HG03520 (cell line): Measurements from ENCODE around the gene STAT2.
"Not testable (repeated sequence)": the region's sequence is repeated elsewhere in the genome, so short reads cannot be mapped to it uniquely, and the experiment has no call there.

Experiments
- ATAC-seq: cut with Tn5 transposase; IDR thresholded peaks from one replicate; pipeline ENCODE4 v1.9.1; 2021; ENCODE audit warnings: mild to moderate bottlenecking, moderate library complexity; ENCODE audit not compliant: unreplicated experiment

STAT2 gene

GRCh38 chr12:56359851-56360767 is at the start of gene STAT2:
Gene STAT2 (minus strand): TSS chr12:56360107. CDS start chr12:56356571, 3,536 bp downstream.
- ATAC-seq: peak; percentile 93

- no peak for ATAC-seq
Observed at GRCh38 chr12:56408799-56409417, 49.0 kb upstream of the STAT2 start.

- not testable (repeated sequence) for ATAC-seq
Observed at GRCh38 chr12:56404227-56404626, 44.3 kb upstream of the STAT2 start.

GRCh38 chr12:56401612-56402011 is 41.7 kb upstream of the STAT2 start:
- not testable (repeated sequence) for ATAC-seq

GRCh38 chr12:56401125-56401524 is 41.2 kb upstream of the STAT2 start:
- not testable (repeated sequence) for ATAC-seq

- not testable (repeated sequence) for ATAC-seq
Observed at GRCh38 chr12:56399466-56399865, 39.6 kb upstream of the STAT2 start.

- ATAC-seq: no peak
Observed at GRCh38 chr12:56398324-56398723, 38.4 kb upstream of the STAT2 start.

GRCh38 chr12:56392331-56392730 is 32.4 kb upstream of the STAT2 start:
- no peak for ATAC-seq

GRCh38 chr12:56391721-56392120 is 31.8 kb upstream of the STAT2 start:
- ATAC-seq: no peak

GRCh38 chr12:56389412-56389811 is 29.5 kb upstream of the STAT2 start:
- no peak for ATAC-seq

GRCh38 chr12:56387152-56387736 is 27.3 kb upstream of the STAT2 start:
- no peak for ATAC-seq

GRCh38 chr12:56385873-56386272 is 26.0 kb upstream of the STAT2 start:
- ATAC-seq: no peak

- no peak for ATAC-seq
Observed at GRCh38 chr12:56382611-56383010, 22.7 kb upstream of the STAT2 start.

- ATAC-seq: no peak
Observed at GRCh38 chr12:56377989-56378316, 18.0 kb upstream of the STAT2 start.

- no peak for ATAC-seq
Observed at GRCh38 chr12:56377310-56377988, 17.5 kb upstream of the STAT2 start.

- peak; percentile 46 for ATAC-seq
Observed at GRCh38 chr12:56375598-56376434, 15.9 kb upstream of the STAT2 start.

- ATAC-seq: no peak
Observed at GRCh38 chr12:56374726-56375597, 15.1 kb upstream of the STAT2 start.

GRCh38 chr12:56373515-56373914 is 13.6 kb upstream of the STAT2 start:
- ATAC-seq: no peak

- no peak for ATAC-seq
Observed at GRCh38 chr12:56366948-56367347, 7.0 kb upstream of the STAT2 start.
